HEK293 (cell line): ENCODE data around the gene CHD1.

Experiments used
- CTCF ChIP-seq: fragments of 450-650 bp; formaldehyde crosslinking; IDR thresholded peaks from 2 replicates; pipeline ENCODE4 v1.5.1; 2016; ENCODE audit warnings: missing biosample characterization, missing genetic modification characterization
- REST ChIP-seq: fragments of 450-650 bp; formaldehyde crosslinking; IDR thresholded peaks from 2 replicates; pipeline ENCODE4 v1.5.1; 2016; ENCODE audit warnings: missing biosample characterization, missing genetic modification characterization
- ZNF544 ChIP-seq: fragments of 450-650 bp; formaldehyde crosslinking; IDR thresholded peaks from 2 replicates; pipeline ENCODE4 v1.5.0; 2017; ENCODE audit warnings: missing biosample characterization, missing genetic modification characterization
- ZNF596 ChIP-seq: fragments of 450-650 bp; IDR thresholded peaks from 2 replicates; pipeline ENCODE4 v1.5.0; 2018; ENCODE audit warnings: missing biosample characterization, mild to moderate bottlenecking, missing genetic modification characterization, moderate library complexity
- ZNF707 ChIP-seq: fragments of 450-650 bp; formaldehyde crosslinking; IDR thresholded peaks from 2 replicates; pipeline ENCODE4 v1.5.1; 2016; ENCODE audit warnings: missing biosample characterization, missing genetic modification characterization
- ZNF792 ChIP-seq: fragments of 450-650 bp; formaldehyde crosslinking; IDR thresholded peaks from 2 replicates; pipeline ENCODE4 v1.5.1; 2016; ENCODE audit warnings: missing biosample characterization, missing genetic modification characterization

DNA sequence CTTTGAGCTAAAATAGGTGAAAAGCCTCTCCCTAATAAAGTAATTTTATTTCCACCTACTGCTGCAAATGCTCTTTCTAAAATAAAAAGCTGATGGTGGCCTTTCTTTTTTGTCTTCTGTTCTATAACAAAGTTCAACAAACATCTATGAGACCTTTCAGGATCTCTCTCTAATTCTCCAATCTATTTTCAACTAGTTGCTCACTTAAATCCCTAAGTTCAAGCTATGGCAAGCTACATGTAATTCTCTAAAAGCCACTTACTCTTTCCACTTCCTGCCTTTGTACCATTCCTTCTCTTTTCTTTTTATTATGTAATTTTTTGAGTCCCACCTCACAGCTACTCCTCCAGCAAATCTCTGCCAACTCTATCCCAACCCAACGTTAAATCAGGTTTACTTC, 20.9 kb downstream of the CHD1 start:
- no peak for TF ChIP-seq CTCF (tag by site-specific recombination)
- TF ChIP-seq REST (tag by site-specific recombination), result no peak
- TF ChIP-seq ZNF544 (tag by site-specific recombination), result no peak
- no peak for TF ChIP-seq ZNF707 (tag by site-specific recombination)
- no peak for TF ChIP-seq ZNF792 (tag by site-specific recombination)
- no peak for TF ChIP-seq ZNF596 (tag by site-specific recombination)
